Gastroesophageal sphincter (tissue), 3 donors: ENCODE results near the gene MS4A1.

ENCODE experiments used
- EP300 ChIP-seq: sonication (generic); formaldehyde crosslinking; IDR thresholded peaks from one replicate; pipeline ENCODE4 v1.6.1; 2017; ENCODE audit warnings: antibody characterized with exemption, mild to moderate bottlenecking
- POLR2A ChIP-seq, 2 donors: fragments of 450-650 bp; IDR thresholded peaks; one replicate each; pipeline ENCODE4 v1.6.1; 2017; ENCODE audit warnings: antibody characterized with exemption in 2 of 2, mild to moderate bottlenecking in 2 of 2, moderate library complexity in 1 of 2
- TF ChIP-seq, protein P1 (sequence below), 4 experiments: fragments of 200-600 bp in 2 of 4; fragments of 450-650 bp in 2 of 4; sonication (generic) in 1 of 4; IDR thresholded peaks; one replicate each; pipeline ENCODE4 v1.5.1; 2017 to 2019; ENCODE audit warnings: antibody characterized with exemption in 4 of 4, mild to moderate bottlenecking in 2 of 4, moderate library complexity in 2 of 4

DNA sequence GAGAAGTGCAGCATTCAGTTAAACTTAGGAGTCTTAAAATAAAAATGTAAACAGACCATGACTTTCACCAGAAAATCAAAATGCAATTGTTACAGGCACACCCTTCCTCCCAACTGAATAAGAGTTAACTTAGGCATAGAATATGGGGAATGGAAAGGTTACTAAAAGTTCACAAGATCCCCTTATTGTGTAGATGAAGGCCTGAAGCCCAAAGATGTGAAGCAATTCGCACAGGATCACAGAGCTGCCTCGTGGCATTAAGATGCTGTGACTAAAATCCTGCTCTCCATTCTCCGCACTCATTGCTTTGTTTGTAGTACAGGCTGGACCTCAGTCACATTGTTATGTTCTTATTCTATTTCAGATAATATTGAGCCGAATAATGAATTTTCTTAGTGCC, 22.2 kb upstream of the MS4A1 start:
- TF ChIP-seq EP300: no peak
- TF ChIP-seq, protein P1, sequence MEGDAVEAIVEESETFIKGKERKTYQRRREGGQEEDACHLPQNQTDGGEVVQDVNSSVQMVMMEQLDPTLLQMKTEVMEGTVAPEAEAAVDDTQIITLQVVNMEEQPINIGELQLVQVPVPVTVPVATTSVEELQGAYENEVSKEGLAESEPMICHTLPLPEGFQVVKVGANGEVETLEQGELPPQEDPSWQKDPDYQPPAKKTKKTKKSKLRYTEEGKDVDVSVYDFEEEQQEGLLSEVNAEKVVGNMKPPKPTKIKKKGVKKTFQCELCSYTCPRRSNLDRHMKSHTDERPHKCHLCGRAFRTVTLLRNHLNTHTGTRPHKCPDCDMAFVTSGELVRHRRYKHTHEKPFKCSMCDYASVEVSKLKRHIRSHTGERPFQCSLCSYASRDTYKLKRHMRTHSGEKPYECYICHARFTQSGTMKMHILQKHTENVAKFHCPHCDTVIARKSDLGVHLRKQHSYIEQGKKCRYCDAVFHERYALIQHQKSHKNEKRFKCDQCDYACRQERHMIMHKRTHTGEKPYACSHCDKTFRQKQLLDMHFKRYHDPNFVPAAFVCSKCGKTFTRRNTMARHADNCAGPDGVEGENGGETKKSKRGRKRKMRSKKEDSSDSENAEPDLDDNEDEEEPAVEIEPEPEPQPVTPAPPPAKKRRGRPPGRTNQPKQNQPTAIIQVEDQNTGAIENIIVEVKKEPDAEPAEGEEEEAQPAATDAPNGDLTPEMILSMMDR (IDR thresholded peaks at IDR 0.05): no peak
- TF ChIP-seq POLR2A (IDR thresholded peaks at IDR 0.05): no peak
